Bronchial epithelial cell (primary cell): ENCODE data around the gene SEZ6L. TPM values are rescaled to one million over a fixed set of nuclear protein-coding genes. Genes with fewer than 3 reads are reported as not detected.

Experiments
- DNase-seq: peaks from one replicate; pipeline ENCODE4 v3.0.0-alpha.2; 2010; ENCODE audit warnings: low read depth
- FAIRE-seq: peaks from 2 replicates; lab custom pipeline; 2011; peaks lifted over from hg19 to GRCh38; lab: Jason Lieb, UNC
- H3K27me3 ChIP-seq: 2 replicates; pipeline ENCODE4 v1.5.1; 2011; ENCODE audit warnings: low read length; ENCODE audit not compliant: control insufficient read depth, insufficient read depth
- H3K36me3 ChIP-seq: 2 replicates; pipeline ENCODE4 v1.5.1; 2011; ENCODE audit warnings: low read length; ENCODE audit not compliant: control insufficient read depth, insufficient read depth
- H3K4me3 ChIP-seq: 2 replicates; pipeline ENCODE4 v1.5.1; 2011; ENCODE audit warnings: mild to moderate bottlenecking, low read depth, low read length, control low read depth
- total RNA-seq: library from RNA; depleted of rRNA; stranded (reverse); fragments of >200 nt; gene quantifications from 2 replicates; pipeline ENCODE4 v1.2.1, GENCODE V29; 2014
- TF ChIP-seq, protein P1 (sequence below): IDR thresholded peaks from 2 replicates; pipeline ENCODE4 v1.5.1; 2011; ENCODE audit warnings: mild to moderate bottlenecking, moderate library complexity, low read length, control low read depth, inconsistent platforms; ENCODE audit not compliant: insufficient read depth, severe bottlenecking

Gene SEZ6L
- total RNA-seq, 1 donor from 2014 or later, result not detected

DNA sequence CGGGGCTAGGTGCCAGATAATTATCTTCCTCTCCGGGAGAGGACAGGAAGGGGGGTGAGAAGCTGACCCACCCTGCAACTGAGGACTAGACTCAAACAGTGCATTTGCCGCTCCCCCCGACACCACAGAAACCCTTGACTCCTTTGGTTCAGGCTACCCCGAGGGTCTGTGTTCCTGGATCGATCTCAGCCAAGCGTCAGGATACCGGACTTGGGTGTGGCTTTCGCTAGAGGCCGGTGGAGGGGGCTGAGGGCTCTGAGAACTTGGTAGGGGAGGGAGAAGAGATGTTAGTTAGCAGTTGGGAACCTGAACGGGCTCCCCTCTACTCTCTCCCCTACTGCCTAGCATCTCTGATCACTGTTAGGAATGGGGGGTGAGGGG lies 840 bp downstream of the SEZ6L start:
- TF ChIP-seq, protein P1, sequence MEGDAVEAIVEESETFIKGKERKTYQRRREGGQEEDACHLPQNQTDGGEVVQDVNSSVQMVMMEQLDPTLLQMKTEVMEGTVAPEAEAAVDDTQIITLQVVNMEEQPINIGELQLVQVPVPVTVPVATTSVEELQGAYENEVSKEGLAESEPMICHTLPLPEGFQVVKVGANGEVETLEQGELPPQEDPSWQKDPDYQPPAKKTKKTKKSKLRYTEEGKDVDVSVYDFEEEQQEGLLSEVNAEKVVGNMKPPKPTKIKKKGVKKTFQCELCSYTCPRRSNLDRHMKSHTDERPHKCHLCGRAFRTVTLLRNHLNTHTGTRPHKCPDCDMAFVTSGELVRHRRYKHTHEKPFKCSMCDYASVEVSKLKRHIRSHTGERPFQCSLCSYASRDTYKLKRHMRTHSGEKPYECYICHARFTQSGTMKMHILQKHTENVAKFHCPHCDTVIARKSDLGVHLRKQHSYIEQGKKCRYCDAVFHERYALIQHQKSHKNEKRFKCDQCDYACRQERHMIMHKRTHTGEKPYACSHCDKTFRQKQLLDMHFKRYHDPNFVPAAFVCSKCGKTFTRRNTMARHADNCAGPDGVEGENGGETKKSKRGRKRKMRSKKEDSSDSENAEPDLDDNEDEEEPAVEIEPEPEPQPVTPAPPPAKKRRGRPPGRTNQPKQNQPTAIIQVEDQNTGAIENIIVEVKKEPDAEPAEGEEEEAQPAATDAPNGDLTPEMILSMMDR, result no peak
- DNase-seq (no peak), FAIRE-seq (no peak)
- Histone ChIP-seq H3K36me3 (no peaks in the 10 kb centered on the region), H3K4me3 (no peak overlapping the region), H3K27me3 (peaks cover 12% of the 10 kb centered on the region)

DNA sequence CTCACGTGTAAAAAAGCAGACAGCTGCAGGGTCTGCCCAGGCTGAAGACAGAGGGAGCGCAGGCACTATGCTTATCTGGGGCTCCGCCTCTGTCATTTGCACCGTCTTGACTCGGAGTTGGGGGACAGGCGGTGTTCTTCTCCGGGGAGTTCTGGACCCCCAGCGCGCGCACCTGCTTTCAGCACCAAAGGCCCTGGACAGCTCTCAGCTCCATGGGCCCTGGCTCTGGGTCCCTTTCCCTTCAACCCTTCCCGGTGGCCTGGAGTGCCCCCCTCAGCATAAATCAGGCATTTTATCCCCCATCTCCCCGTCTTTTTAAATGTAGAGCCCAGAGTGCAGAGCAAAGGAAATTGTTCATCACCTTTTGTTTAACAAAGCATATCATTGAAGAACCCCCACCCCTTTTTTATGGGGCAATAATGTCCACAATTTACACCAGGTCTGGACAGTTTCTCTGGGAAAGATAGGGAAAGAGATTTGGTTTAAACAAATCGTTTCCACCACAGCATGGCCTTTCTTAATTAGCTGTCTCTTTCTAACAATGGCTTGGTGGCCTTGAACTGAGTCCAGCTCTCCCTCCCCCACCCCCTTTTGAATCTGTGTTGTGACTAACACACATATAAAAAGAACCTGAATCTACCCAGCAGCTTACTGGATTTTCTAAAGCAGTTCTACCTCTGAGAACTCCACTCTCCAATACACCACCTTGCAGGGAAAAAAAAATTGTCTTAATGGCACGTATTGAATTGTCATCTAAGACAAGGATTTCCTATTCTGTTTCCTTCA lies 1.7 kb downstream of the SEZ6L start:
- no peak overlapping the region for H3K4me3 ChIP-seq
- TF ChIP-seq, protein P1, result no peak
- FAIRE-seq (no peak), DNase-seq (no peak)
- H3K36me3 ChIP-seq, result no peaks in the 10 kb centered on the region
- H3K27me3 ChIP-seq, result peaks cover 12% of the 10 kb centered on the region

DNA sequence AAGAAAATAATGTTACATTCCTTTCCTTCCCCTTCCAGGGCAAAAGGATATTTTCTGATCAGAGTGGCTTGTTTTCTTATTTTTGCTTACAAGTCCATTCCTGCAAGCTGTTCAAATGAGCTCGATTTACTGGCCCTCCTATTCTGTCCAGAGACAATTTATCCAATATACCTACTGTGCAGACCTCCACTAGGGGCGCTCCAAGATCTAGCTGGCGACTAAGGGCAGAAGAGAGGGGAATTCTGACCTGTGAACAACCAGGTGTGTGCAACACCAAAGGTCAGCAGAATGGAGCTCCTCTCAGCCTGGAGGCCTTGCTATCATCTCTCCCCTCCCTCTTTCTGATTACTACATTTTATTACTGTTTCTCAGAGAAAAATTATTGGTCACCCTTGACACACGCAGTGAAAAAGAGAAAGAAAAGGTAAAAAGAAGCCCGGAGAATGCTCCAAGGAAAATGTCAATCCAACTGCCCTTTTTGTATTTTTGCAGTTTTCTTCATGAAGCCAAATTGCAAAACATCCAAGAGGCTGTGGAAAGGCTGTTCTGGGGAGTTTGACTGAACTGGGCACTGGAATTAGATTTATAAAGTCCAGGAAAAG lies 3.2 kb downstream of the SEZ6L start:
- TF ChIP-seq, protein P1, result peak; percentile 55
- H3K27me3 ChIP-seq, result peaks cover 12% of the 10 kb centered on the region
- no peaks in the 10 kb centered on the region for H3K36me3 ChIP-seq
- no peak overlapping the region for H3K4me3 ChIP-seq
- DNase-seq (peak; percentile 30), FAIRE-seq (no peak)

DNA sequence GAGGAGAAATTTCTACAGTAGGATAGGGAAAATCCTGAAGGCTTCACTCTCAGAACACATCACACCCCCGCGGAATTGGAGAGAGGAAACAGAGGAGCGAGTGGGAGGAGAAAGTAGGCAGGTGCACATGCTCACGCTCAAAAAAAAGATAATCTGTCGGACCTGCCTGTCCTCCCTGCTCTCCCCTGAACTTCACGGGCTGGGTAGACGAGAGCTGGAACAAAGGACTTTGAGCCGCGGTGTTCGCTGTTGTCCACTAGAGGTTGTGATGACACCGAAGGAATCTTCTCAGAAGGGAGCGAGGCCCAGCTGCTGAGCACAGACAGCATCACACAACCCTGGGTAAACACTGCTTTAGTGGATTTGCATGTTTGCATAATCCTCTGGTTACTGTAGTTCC lies 5.0 kb downstream of the SEZ6L start:
- Histone ChIP-seq H3K27me3 (peaks cover 12% of the 10 kb centered on the region), H3K36me3 (no peaks in the 10 kb centered on the region), H3K4me3 (no peak overlapping the region)
- TF ChIP-seq, protein P1, result no peak
- no peak for FAIRE-seq
- DNase-seq, result no peak

DNA sequence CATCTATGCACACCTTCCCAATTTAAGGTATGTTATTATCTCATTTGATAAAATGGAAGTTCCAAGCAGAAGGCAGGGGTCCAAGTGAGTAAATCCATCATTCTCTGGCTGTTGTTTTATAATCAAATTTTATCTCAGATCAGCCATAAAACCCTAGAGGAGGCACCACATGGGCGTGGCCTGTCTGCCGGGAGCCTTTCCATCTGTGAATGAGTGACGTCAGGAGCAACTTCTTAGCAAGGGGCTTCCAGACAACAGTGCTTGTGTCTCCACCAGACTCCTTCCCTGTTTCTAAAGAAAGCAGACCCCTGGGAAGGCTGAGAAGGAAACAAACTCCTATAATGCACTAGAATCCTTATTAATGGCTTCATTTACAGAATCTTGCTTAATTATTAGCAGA lies 13.5 kb downstream of the SEZ6L start:
- DNase-seq, result no peak
- no peaks in the 10 kb centered on the region for H3K27me3 ChIP-seq
- TF ChIP-seq, protein P1, result no peak
- H3K4me3 ChIP-seq, result no peak overlapping the region
- H3K36me3 ChIP-seq, result no peaks in the 10 kb centered on the region
- FAIRE-seq, result no peak
